SW 1271 (cell line): ENCODE measurements around the gene IL1RAPL2.
"Not testable (repeated sequence)": the region's sequence is repeated elsewhere in the genome, so short reads cannot be mapped to it uniquely, and the experiment has no call there.

ENCODE experiments used
- DNase-seq, 2 experiments: peaks; one replicate each; lab custom pipeline; 2025; lab: John Stamatoyannopoulos, UW

IL1RAPL2 gene

DNA sequence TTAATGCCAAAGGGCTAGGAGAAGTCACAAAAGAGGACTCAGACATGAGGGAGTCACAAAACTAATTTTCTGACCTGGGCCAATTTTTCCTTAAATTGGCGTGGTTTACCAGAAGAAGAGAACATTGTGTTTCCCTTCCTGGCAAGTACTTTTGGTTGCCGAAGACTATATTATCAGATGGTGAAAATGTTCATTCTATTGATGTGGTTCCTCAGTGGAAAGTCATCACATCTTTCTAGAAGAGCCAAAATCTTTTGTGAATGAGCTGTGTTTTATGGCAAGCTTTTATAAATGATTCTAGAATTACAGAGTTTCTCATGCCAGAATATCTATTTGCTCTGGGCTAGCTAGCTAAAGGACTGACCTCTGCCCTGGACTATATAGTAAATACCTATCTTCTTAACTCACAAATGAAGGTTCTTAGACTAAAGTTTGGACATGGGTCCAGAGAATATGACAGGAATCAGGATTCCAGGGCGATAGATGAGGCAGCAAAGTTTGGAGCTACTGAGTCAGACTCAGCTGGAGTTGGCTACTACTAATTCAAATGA lies 288.9 kb downstream of the IL1RAPL2 start:
- no peak for DNase-seq

GRCh38 chrX:104863466-104863865 lies 297.5 kb downstream of the IL1RAPL2 start:
- no peak for DNase-seq

DNA sequence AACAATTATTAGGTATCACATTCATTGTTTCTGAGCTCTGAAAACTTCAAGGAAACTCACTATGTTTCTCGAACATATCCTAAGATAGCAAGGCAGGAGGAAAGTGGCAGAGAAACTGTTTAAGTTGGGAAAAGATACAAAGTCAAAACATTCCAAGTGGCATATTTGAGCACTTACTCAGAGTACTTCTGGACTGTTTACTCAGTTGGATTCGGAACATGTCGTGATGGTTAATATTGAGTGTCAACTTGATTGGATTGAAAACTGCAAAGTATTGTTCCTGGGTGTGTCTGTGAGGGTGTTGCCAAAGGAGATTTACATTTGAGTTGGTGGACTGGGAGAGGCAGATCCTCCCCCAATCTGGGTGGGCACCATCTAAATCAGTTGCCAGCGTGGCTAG lies 298.3 kb downstream of the IL1RAPL2 start:
- no peak for DNase-seq

DNA sequence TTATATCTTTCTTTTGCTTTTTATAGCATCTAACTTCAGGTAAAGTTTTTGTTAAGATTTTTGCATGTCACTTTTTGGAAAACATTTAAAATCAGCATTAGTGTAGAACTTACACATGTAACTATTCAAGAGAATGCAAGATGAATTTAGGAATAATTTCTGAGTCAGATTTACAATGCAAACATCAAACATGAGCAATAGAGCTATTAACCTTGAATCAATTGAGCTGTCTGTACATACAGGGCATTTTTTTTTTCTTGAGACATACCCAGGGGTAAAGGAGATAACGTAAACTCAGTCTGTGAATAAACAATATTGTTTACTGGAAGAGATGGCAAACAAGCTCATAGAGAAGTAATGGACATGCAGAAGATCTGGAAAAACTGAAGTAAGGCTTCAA lies 311.5 kb downstream of the IL1RAPL2 start:
- DNase-seq, result no peak

- DNase-seq, result no peak
Observed at GRCh38 chrX:104902070-104902469, 336.1 kb downstream of the IL1RAPL2 start.

GRCh38 chrX:104909694-104910093 lies 343.7 kb downstream of the IL1RAPL2 start:
- DNase-seq, result not testable (repeated sequence)

GRCh38 chrX:104913348-104913747 lies 347.3 kb downstream of the IL1RAPL2 start:
- DNase-seq, result peak in 1 of 2 experiments; percentile 1

GRCh38 chrX:104914686-104915085 lies 348.7 kb downstream of the IL1RAPL2 start:
- DNase-seq, result not testable (repeated sequence)

- DNase-seq, result no peak
Observed at GRCh38 chrX:104918122-104918521, 352.1 kb downstream of the IL1RAPL2 start.

GRCh38 chrX:104921584-104922205 lies 355.7 kb downstream of the IL1RAPL2 start:
- no peak for DNase-seq

DNA sequence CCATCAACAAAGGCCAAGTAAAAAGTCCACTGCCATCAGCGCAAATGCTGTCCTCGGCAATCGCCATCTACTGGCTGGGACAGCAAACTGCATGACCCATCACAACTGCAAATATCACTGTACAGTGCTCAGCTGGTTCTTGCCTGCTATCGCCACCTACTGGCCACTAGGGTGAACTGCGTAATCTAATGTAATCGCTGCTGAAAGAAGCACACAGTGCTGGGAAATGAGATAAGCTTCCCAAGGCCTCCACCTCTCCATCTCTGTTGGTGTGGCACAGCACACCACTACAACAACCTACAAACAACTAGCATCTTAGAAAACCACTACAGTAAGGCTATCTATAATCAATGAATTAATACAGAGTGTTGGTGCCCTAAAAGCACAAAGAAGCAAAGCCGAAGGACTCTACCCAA lies 356.2 kb downstream of the IL1RAPL2 start:
- DNase-seq, result peak in 1 of 2 experiments; percentile 33

- DNase-seq, result no peak
Observed at GRCh38 chrX:104929324-104929723, 363.3 kb downstream of the IL1RAPL2 start.

- no peak for DNase-seq
Observed at GRCh38 chrX:104935581-104935980, 369.6 kb downstream of the IL1RAPL2 start.

DNA sequence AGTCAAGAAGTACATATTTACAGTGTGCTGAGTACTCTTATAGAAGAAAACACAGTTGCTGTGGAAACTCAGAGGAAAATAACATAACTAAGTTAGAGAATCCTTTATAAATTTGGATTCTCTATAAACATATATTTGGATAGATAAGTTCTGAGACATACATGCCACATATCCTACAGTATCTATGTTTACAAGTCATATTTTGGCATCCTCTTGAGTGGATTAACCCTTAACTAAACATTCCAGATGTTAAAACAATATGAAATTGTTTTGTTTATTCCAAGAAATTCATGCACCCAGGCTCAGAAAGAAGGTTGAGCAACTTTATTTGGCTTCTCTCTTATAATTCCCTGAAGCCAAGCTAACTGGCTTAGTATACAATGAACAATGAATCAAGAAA lies 387.3 kb downstream of the IL1RAPL2 start:
- DNase-seq, result no peak

- DNase-seq, result no peak
Observed at GRCh38 chrX:104961926-104962325, 395.9 kb downstream of the IL1RAPL2 start.

DNA sequence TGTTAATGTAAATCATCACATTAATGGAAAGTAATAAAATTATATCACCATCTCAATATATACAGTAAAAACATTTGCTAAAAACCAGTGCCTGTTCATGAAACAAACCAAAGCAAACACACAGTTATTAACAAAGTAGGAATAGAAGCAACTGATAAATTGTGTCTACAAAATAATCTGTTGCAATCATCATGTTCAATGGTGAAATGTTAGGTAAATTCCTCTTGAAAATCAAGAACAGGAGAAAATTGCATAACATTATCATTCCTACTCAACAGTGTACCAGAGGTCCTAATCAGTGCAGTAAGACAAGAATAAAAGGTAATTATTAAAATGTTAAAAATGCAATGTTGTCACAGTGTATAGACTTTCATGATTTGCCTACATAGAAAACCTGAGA lies 402.2 kb downstream of the IL1RAPL2 start:
- DNase-seq, result no peak

GRCh38 chrX:104972737-104973136 lies 406.7 kb downstream of the IL1RAPL2 start:
- no peak for DNase-seq

DNA sequence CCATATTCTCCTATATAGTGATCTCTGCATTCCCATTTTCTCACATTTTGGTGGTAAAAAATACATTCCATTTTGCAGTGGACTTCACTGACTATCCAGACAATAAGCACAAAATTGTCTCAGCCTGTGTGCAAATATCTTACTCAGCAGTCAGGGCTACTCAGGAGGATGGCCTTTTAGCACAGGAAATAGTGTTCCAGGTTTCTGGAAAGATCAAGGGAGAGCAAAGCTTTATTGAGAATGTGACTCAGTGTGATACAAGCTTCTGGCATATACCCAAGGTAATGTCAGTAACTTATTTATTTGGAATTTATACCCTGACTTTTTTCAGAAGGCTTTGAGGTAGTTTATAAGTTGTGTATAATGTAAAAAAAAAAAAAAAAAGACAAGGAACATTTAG lies 421.1 kb downstream of the IL1RAPL2 start:
- DNase-seq, result no peak

GRCh38 chrX:104988038-104988437 lies 422.0 kb downstream of the IL1RAPL2 start:
- DNase-seq, result no peak

- DNase-seq, result no peak
Observed at GRCh38 chrX:104995546-104995945, 429.5 kb downstream of the IL1RAPL2 start.

DNA sequence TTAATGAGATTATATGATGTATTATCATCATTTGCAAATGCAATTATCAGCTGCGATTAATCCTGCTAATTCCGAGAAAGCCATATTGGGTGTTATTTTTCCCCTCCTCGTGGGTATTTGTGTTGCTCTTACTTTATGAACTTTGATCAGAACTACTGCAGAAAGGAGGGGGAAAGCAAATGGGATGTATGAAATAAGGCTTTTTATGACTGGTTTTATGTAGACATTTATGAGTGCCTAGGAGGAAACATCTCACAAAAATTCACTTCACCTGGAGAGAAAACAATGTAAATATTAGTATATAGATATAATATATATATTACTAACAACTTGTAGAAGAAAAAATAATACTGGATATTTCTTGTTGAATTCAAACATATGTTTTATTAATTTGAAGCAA lies 440.1 kb downstream of the IL1RAPL2 start:
- DNase-seq, result no peak

- no peak for DNase-seq
Observed at GRCh38 chrX:105006996-105007395, 441.0 kb downstream of the IL1RAPL2 start.

GRCh38 chrX:105013719-105014118 lies 447.7 kb downstream of the IL1RAPL2 start:
- no peak for DNase-seq

GRCh38 chrX:105017641-105018040 lies 451.6 kb downstream of the IL1RAPL2 start:
- no peak for DNase-seq
